Mesodermal cell (in vitro differentiated cells): ENCODE data around the gene SIAE.

Experiments used
- H3K27ac ChIP-seq: 2 replicates; pipeline ENCODE4 v1.7.0; 2013; ENCODE audit warnings: mild to moderate bottlenecking, low read depth, low read length, moderate library complexity; ENCODE audit not compliant: severe bottlenecking
- H3K36me3 ChIP-seq: 2 replicates; pipeline ENCODE4 v1.7.1; 2013; ENCODE audit warnings: mild to moderate bottlenecking, low read length, moderate library complexity; ENCODE audit not compliant: control insufficient read depth, insufficient read depth
- H3K4me1 ChIP-seq: one replicate; pipeline ENCODE4 v1.7.1; 2013; ENCODE audit warnings: mild to moderate bottlenecking, low read length; ENCODE audit not compliant: insufficient read depth, control insufficient read depth, poor library complexity, severe bottlenecking
- H3K4me3 ChIP-seq: 2 replicates; pipeline ENCODE4 v1.7.0; 2013; ENCODE audit warnings: low read length, control low read depth, mild to moderate bottlenecking; ENCODE audit not compliant: insufficient read depth, poor library complexity, severe bottlenecking; ENCODE audit errors: extremely low read depth
- H3K9me3 ChIP-seq: 2 replicates; pipeline ENCODE4 v1.7.1; 2013; ENCODE audit warnings: mild to moderate bottlenecking, low read length, moderate library complexity; ENCODE audit not compliant: control insufficient read depth
- WGBS, 2 experiments: methylation state at CpG; one replicate each; pipeline ENCODE4 v1.1.5; 2013; ENCODE audit warnings: missing lambda C conversion rate in 2 of 2; ENCODE audit not compliant: insufficient coverage in 2 of 2; 5-methylcytosine and 5-hydroxymethylcytosine counted together

Gene SIAE

DNA sequence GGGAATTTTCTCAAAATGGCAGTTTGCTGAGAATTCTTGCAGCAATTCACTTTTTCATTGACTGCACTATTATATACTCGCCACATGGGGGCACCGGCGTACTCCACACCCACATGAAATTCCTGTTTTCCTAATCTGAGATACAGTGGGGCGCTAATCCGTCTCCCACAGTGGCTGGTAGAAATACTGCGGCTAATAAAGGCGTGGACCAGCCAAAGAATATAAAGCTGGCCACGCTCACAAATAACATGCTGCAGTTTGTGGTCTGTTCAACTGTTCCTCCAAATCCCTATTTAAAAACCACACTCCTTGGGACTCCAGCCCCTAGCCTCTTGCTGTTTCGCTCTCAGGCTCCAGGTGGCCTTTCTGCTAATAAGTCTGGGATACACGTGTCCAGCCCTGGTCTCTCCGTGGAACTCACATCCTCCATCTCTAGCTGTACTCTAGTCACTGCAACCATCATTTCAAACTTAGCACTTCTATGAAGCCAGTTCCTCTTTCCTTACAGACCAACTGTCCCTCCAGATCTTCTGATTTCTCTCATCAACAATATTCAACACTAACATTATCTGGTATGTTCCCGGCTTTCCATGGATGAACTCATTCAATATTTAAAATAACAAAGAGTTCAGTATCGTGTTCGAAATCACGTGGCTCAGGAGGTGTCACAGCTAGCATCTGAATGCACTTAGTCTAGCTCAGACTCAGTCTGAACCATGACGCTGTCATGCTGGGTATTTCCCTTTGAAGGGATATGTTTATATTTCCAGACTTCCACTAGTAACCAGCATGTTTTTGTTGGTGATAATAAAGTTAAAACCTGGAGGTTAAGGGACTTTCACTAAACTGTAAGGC is 28.9 kb downstream of the SIAE start:
- peaks cover 6% of the 10 kb centered on the region for H3K9me3 ChIP-seq
- H3K4me1 ChIP-seq: no peaks in the 10 kb centered on the region
- no peak overlapping the region for H3K4me3 ChIP-seq
- H3K36me3 ChIP-seq: no peaks in the 10 kb centered on the region
- no peak overlapping the region for H3K27ac ChIP-seq
- WGBS, 2 experiments: 17 to 47% methylated on average over 11 to 12 of the region's 16 CpGs

GRCh38 chr11:124643605-124644425 is 29.7 kb downstream of the SIAE start:
- 44 to 71% methylated on average over 2 of the region's 3 CpGs for whole genome bisulfite sequencing, 2 experiments
- no peak overlapping the region for H3K4me3 ChIP-seq
- H3K4me1 ChIP-seq: no peaks in the 10 kb centered on the region
- H3K9me3 ChIP-seq: peaks cover 6% of the 10 kb centered on the region
- no peaks in the 10 kb centered on the region for H3K36me3 ChIP-seq
- H3K27ac ChIP-seq: no peak overlapping the region

- 86 to 95% methylated on average over 5 to 7 of the region's 10 CpGs for WGBS, 2 experiments
- Histone ChIP-seq H3K4me1 (no peaks in the 10 kb centered on the region), H3K27ac (no peak overlapping the region), H3K4me3 (no peak overlapping the region), H3K36me3 (no peaks in the 10 kb centered on the region), H3K9me3 (peaks cover 6% of the 10 kb centered on the region)
These were observed 30.4 kb downstream of the SIAE start for GRCh38 chr11:124643042-124643604.

GRCh38 chr11:124642628-124643027 is 30.9 kb downstream of the SIAE start:
- H3K36me3 ChIP-seq: peaks cover 4% of the 10 kb centered on the region
- 89 to 93% methylated on average over 2 to 3 of the region's 3 CpGs for WGBS, 2 experiments
- H3K27ac ChIP-seq: no peak overlapping the region
- no peak overlapping the region for H3K4me3 ChIP-seq
- H3K4me1 ChIP-seq: no peaks in the 10 kb centered on the region
- H3K9me3 ChIP-seq: peaks cover 6% of the 10 kb centered on the region

DNA sequence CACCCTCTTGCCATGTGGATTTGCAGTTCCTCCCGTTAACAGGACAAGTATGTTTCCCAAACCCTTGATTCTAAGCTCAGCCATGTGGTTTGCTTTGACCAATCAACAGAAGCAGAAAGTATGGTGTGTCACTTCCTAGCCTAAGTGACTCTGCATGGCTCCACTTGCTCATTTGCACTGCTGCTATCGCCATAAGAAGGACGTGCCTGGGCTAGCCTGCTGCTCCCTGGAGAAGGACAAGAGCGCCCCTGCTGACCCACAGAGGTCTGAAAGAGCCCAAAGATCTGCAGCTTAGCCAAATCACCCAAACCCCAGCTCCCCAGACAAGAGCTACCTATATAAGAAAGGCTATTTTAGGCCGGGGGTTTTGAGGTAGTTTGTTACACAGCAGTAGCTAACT is 32.9 kb downstream of the SIAE start:
- Histone ChIP-seq H3K4me1 (no peaks in the 10 kb centered on the region), H3K4me3 (no peak overlapping the region), H3K9me3 (peaks cover 6% of the 10 kb centered on the region), H3K27ac (no peak overlapping the region), H3K36me3 (peaks cover 23% of the 10 kb centered on the region)
- WGBS, 2 experiments: 75 to 83% methylated on average over 2 to 4 of the region's 5 CpGs

DNA sequence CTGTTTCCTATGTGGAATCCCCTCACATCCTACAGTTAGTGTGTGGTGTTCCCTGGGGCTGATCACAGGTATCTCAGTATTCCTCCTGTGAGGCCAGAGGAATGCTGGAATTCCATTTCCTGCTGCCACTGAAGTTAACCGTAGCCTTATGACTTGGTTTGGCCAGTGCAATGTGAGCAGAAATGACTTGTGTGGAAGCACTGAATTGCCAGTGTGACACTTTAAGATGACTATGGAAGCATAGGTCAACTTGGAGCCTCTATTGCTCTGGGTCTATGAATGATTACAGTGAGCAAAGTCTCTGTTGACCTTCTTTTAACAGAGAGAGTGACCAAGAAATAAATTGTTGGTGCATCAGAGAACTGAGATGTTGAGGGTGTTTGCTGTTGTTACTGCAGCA is 34.4 kb downstream of the SIAE start:
- peaks cover 32% of the 10 kb centered on the region for H3K36me3 ChIP-seq
- peaks cover 6% of the 10 kb centered on the region for H3K9me3 ChIP-seq
- no peaks in the 10 kb centered on the region for H3K4me1 ChIP-seq
- H3K27ac ChIP-seq: no peak overlapping the region
- H3K4me3 ChIP-seq: no peak overlapping the region
- 89 to 100% methylated on average over 1 of the region's 1 CpG for WGBS, 2 experiments

GRCh38 chr11:124638500-124638899 is 35.0 kb downstream of the SIAE start:
- Histone ChIP-seq H3K4me3 (no peak overlapping the region), H3K36me3 (peaks cover 38% of the 10 kb centered on the region), H3K27ac (no peak overlapping the region), H3K9me3 (peaks cover 6% of the 10 kb centered on the region), H3K4me1 (no peaks in the 10 kb centered on the region)
- 93% methylated on average over 2 of the region's 3 CpGs; no CpG with 5 or more reads in 1 of the 2 experiments for WGBS, 2 experiments

GRCh38 chr11:124635932-124636331 is 37.6 kb downstream of the SIAE start:
- H3K27ac ChIP-seq: no peak overlapping the region
- peaks cover 6% of the 10 kb centered on the region for H3K9me3 ChIP-seq
- H3K36me3 ChIP-seq: peaks cover 62% of the 10 kb centered on the region
- 93 to 95% methylated on average over 3 of the region's 3 CpGs for WGBS, 2 experiments
- no peaks in the 10 kb centered on the region for H3K4me1 ChIP-seq
- no peak overlapping the region for H3K4me3 ChIP-seq

DNA sequence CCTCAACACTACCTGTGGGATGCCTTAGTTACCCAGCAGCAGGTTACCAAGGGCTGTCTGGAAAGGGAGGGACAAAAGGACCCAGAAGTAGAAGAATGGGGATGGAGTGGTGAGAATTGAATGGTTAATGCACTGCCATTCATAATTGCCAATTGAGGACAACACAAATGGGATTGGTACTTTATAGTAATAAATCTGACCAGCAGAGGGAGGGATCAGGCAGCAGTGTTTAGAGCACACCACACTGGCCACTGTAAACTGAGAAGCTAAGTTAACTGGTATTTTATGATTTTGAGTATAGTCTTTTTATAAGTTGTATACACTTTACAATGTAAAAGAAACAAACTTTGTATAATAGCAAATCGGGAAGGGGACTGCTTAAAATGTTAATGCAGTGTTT is 40.2 kb downstream of the SIAE start:
- Histone ChIP-seq H3K4me3 (no peak overlapping the region), H3K27ac (no peak overlapping the region), H3K36me3 (peaks cover 83% of the 10 kb centered on the region), H3K4me1 (no peaks in the 10 kb centered on the region), H3K9me3 (no peaks in the 10 kb centered on the region)
- no CpG with 5 or more reads among the region's 1 CpG for WGBS, 2 experiments

- H3K4me3 ChIP-seq: no peak overlapping the region
- no peak overlapping the region for H3K27ac ChIP-seq
- H3K4me1 ChIP-seq: no peaks in the 10 kb centered on the region
- no peaks in the 10 kb centered on the region for H3K9me3 ChIP-seq
- H3K36me3 ChIP-seq: peaks cover 84% of the 10 kb centered on the region
- 89 to 100% methylated on average over 3 of the region's 4 CpGs for WGBS, 2 experiments
These were observed 43.6 kb downstream of the SIAE start for GRCh38 chr11:124629961-124630360.
